NB4 (cell line): ENCODE results near the gene LGALS4.
"Not testable (repeated sequence)": the region's sequence is repeated elsewhere in the genome, so short reads cannot be mapped to it uniquely, and the experiment has no call there.

Experiments used
- DNase-seq: peaks from one replicate; pipeline ENCODE4 v3.0.0; 2010; ENCODE audit warnings: low read depth
- H3K4me3 ChIP-seq: one replicate; pipeline ENCODE4 v1.5.1; 2011; ENCODE audit warnings: mild to moderate bottlenecking, low read depth, low read length, moderate library complexity
- CTCF ChIP-seq: IDR thresholded peaks from one replicate; pipeline ENCODE4 v1.5.1; 2012; ENCODE audit warnings: low read depth, low read length
- MAX ChIP-seq: IDR thresholded peaks from 2 replicates; pipeline ENCODE4 v1.6.1; 2011; ENCODE audit warnings: low read depth, low read length
- MYC ChIP-seq: IDR thresholded peaks from 2 replicates; pipeline ENCODE4 v1.6.1; 2011; ENCODE audit warnings: low read depth, low read length
- POLR2A ChIP-seq: IDR thresholded peaks from 2 replicates; pipeline ENCODE4 v1.6.1; 2011; ENCODE audit warnings: mild to moderate bottlenecking; ENCODE audit not compliant: insufficient read length; ENCODE audit errors: extremely low read depth

Gene LGALS4

GRCh38 chr19:38803543-38803942 lies 9.2 kb downstream of the LGALS4 start:
- TF ChIP-seq CTCF (no peak), MYC (no peak), MAX (no peak), POLR2A (no peak)
- no peak overlapping the region for H3K4me3 ChIP-seq
- DNase-seq = no peak

GRCh38 chr19:38801359-38802095 lies 11.2 kb downstream of the LGALS4 start:
- DNase-seq = no peak
- TF ChIP-seq POLR2A (no peak), MAX (no peak), MYC (no peak)
- no peak overlapping the region for H3K4me3 ChIP-seq

- H3K4me3 ChIP-seq = no peak overlapping the region
- no peak for DNase-seq
- TF ChIP-seq MYC (no peak), POLR2A (no peak), MAX (no peak), CTCF (no peak)
These were observed 12.0 kb downstream of the LGALS4 start for GRCh38 chr19:38800577-38801347.

GRCh38 chr19:38799104-38799503 lies 13.6 kb downstream of the LGALS4 start:
- no peak for DNase-seq
- H3K4me3 ChIP-seq = no peak overlapping the region
- TF ChIP-seq CTCF = no peak

- not testable (repeated sequence) for DNase-seq, H3K4me3 ChIP-seq
These were observed 15.0 kb downstream of the LGALS4 start for GRCh38 chr19:38797781-38798180.

GRCh38 chr19:38796154-38796553 lies 16.6 kb downstream of the LGALS4 start:
- no peak for TF ChIP-seq MYC
- TF ChIP-seq POLR2A = no peak
- no peak for TF ChIP-seq MAX
- TF ChIP-seq CTCF = no peak
- H3K4me3 ChIP-seq = no peak overlapping the region
- no peak for DNase-seq
